Measurements from ENCODE around the gene PKIB. TPM values are rescaled to one million over a fixed set of nuclear protein-coding genes. Genes with fewer than 3 reads are reported as not detected.

Gene PKIB
- total and polyA plus RNA-seq, 9 donors, result 0.36 to 2.7 (median 0.98) TPM; not detected in 1

- no peaks in the 10 kb centered on the region for H3K36me3 ChIP-seq
- H3K9me3 ChIP-seq, result no peaks in the 10 kb centered on the region
- DNase-seq, result no peak
- intact Hi-C loops (cut with DNase I), result no loop called here
- no peak overlapping the region for H3K4me3 ChIP-seq
- no peaks in the 10 kb centered on the region for H3K27me3 ChIP-seq
- no peak for TF ChIP-seq POLR2A (IDR thresholded peaks at IDR 0.05)
- no peak for TF ChIP-seq EP300 (IDR thresholded peaks at IDR 0.05)
- no peak for TF ChIP-seq CTCF (IDR thresholded peaks at IDR 0.05)
- WGBS, 3 donors, result 86 to 96% (median 89%) methylated on average over 1 of the region's 1 CpG
- no peak overlapping the region for H3K27ac ChIP-seq
- no peaks in the 10 kb centered on the region for H3K4me1 ChIP-seq (ENCODE audit: insufficient read depth)
Observed at GRCh38 chr6:122701666-122702065, 91.5 kb downstream of the PKIB start.

GRCh38 chr6:122702841-122703240 is 92.6 kb downstream of the PKIB start:
- Histone ChIP-seq H3K4me3 (no peak overlapping the region), H3K36me3 (no peaks in the 10 kb centered on the region), H3K4me1 (ENCODE audit: insufficient read depth) (no peaks in the 10 kb centered on the region), H3K9me3 (no peaks in the 10 kb centered on the region), H3K27me3 (no peaks in the 10 kb centered on the region), H3K27ac (no peak overlapping the region)
- DNase-seq, result no peak
- 53 to 90% (median 82%) methylated on average over 3 of the region's 3 CpGs for WGBS, 3 donors
- intact Hi-C loops (cut with DNase I), result no loop called here
- no peak for TF ChIP-seq EP300 (IDR thresholded peaks at IDR 0.05)
- no peak for TF ChIP-seq CTCF (IDR thresholded peaks at IDR 0.05)
- TF ChIP-seq POLR2A (IDR thresholded peaks at IDR 0.05), result no peak

GRCh38 chr6:122704066-122704465 is 93.9 kb downstream of the PKIB start:
- intact Hi-C loops (cut with DNase I), result no loop called here
- no peaks in the 10 kb centered on the region for H3K36me3 ChIP-seq
- DNase-seq, result no peak

GRCh38 chr6:122709922-122710512 is 99.8 kb downstream of the PKIB start:
- H3K27ac ChIP-seq, result no peak overlapping the region
- no peaks in the 10 kb centered on the region for H3K9me3 ChIP-seq
- no peaks in the 10 kb centered on the region for H3K4me1 ChIP-seq (ENCODE audit: insufficient read depth)
- intact Hi-C loops (cut with DNase I), result no loop called here
- TF ChIP-seq EP300 (IDR thresholded peaks at IDR 0.05) (no peak), POLR2A (IDR thresholded peaks at IDR 0.05) (no peak), CTCF (IDR thresholded peaks at IDR 0.05) (no peak)
- 66 to 81% (median 74%) methylated on average over 4 of the region's 4 CpGs for WGBS, 3 donors
- DNase-seq, result no peak
- no peaks in the 10 kb centered on the region for H3K36me3 ChIP-seq
- H3K4me3 ChIP-seq, result no peak overlapping the region
- no peaks in the 10 kb centered on the region for H3K27me3 ChIP-seq

More at GRCh38 chr6:122704066-122704465, 93.9 kb downstream of the PKIB start:
- no peak for TF ChIP-seq EP300 (IDR thresholded peaks at IDR 0.05)
- no peak for TF ChIP-seq CTCF (IDR thresholded peaks at IDR 0.05)
- no peak for TF ChIP-seq POLR2A (IDR thresholded peaks at IDR 0.05)
- Histone ChIP-seq H3K4me1 (ENCODE audit: insufficient read depth) (no peaks in the 10 kb centered on the region), H3K4me3 (no peak overlapping the region), H3K9me3 (no peaks in the 10 kb centered on the region), H3K27ac (no peak overlapping the region), H3K27me3 (no peaks in the 10 kb centered on the region)
- WGBS, 3 donors, result 87 to 90% (median 90%) methylated on average over 4 of the region's 4 CpGs

Data from ovary (tissue), 9 donors.